GM15510 (cell line): ENCODE results near the gene PSAP.

Experiments used
- POLR2A ChIP-seq: IDR thresholded peaks from 3 replicates; pipeline ENCODE4 v1.6.1; 2011; ENCODE audit warnings: borderline replicate concordance; ENCODE audit not compliant: insufficient read length; ENCODE audit errors: extremely low read depth

PSAP gene

GRCh38 chr10:71836596-71836974 lies 14.5 kb downstream of the PSAP start:
- TF ChIP-seq POLR2A, result no peak

- TF ChIP-seq POLR2A, result no peak
Observed at GRCh38 chr10:71835671-71836595, 15.1 kb downstream of the PSAP start.

GRCh38 chr10:71834343-71834674 lies 16.7 kb downstream of the PSAP start:
- TF ChIP-seq POLR2A, result no peak

- TF ChIP-seq POLR2A, result no peak
Observed at GRCh38 chr10:71833451-71834342, 17.4 kb downstream of the PSAP start.

- no peak for TF ChIP-seq POLR2A
Observed at GRCh38 chr10:71832967-71833366, 18.1 kb downstream of the PSAP start.

GRCh38 chr10:71831646-71832552 lies 19.2 kb downstream of the PSAP start:
- TF ChIP-seq POLR2A, result no peak

- no peak for TF ChIP-seq POLR2A
Observed at GRCh38 chr10:71830726-71831125, 20.3 kb downstream of the PSAP start.

GRCh38 chr10:71829896-71830295 lies 21.2 kb downstream of the PSAP start:
- no peak for TF ChIP-seq POLR2A

GRCh38 chr10:71829171-71829570 lies 21.9 kb downstream of the PSAP start:
- TF ChIP-seq POLR2A, result no peak

GRCh38 chr10:71828702-71829101 lies 22.3 kb downstream of the PSAP start:
- TF ChIP-seq POLR2A, result no peak

- TF ChIP-seq POLR2A, result no peak
Observed at GRCh38 chr10:71827852-71828251, 23.2 kb downstream of the PSAP start.

- TF ChIP-seq POLR2A, result no peak
Observed at GRCh38 chr10:71825217-71825616, 25.8 kb downstream of the PSAP start.

GRCh38 chr10:71824333-71824732 lies 26.7 kb downstream of the PSAP start:
- no peak for TF ChIP-seq POLR2A

- TF ChIP-seq POLR2A, result no peak
Observed at GRCh38 chr10:71823356-71823755, 27.7 kb downstream of the PSAP start.
